PC-3 (cell line): ENCODE data around the gene SLC35E2B. TPM values are rescaled to one million over a fixed set of nuclear protein-coding genes. Genes with fewer than 3 reads are reported as not detected.

ENCODE experiments used
- ATAC-seq: fragments of 200-7000 bp; cut with Tn5 transposase; 2 replicates; pipeline ENCODE4 v1.9.1; 2020; ENCODE audit warnings: mild to moderate bottlenecking, moderate library complexity
- BruUV-seq: library from RNA; stranded (reverse); fragments of 400-500 nt; replicated peaks from 2 replicates; lab custom pipeline; 2021; lab: Mats Ljungman, UMichigan
- CTCF ChIA-PET: fragments of 300-600 bp; sonication (Branson Sonifier 250); formaldehyde crosslinking; loops from one replicate; lab custom pipeline; 2022; ENCODE audit warnings: antibody characterized with exemption; lab: Charles Lee
- POLR2A ChIA-PET: fragments of 300-600 bp; sonication (Branson Sonifier 250); formaldehyde crosslinking; loops from one replicate; lab custom pipeline; 2022; ENCODE audit warnings: antibody characterized with exemption; ENCODE audit not compliant: unreplicated experiment; lab: Charles Lee
- DNase-seq: peaks from one replicate; pipeline ENCODE4 v3.0.0-alpha.2; 2015
- H2AFZ ChIP-seq: fragments of 300-600 bp; sonication (generic); 2 replicates; pipeline ENCODE4 v1.6.0; 2016; ENCODE audit warnings: antibody characterized with exemption, low read length
- H3F3A ChIP-seq: fragments of 300-600 bp; sonication (generic); one replicate; pipeline ENCODE4 v1.6.0; 2017; ENCODE audit warnings: antibody characterized with exemption, low read length, control low read depth, mild to moderate bottlenecking; ENCODE audit not compliant: unreplicated experiment
- H3K27ac ChIP-seq: fragments of 300-600 bp; sonication (generic); 2 replicates; pipeline ENCODE4 v1.5.1; 2016; ENCODE audit warnings: mild to moderate bottlenecking, low read length
- H3K27me3 ChIP-seq: fragments of 300-600 bp; sonication (generic); 2 replicates; pipeline ENCODE4 v1.6.1; 2016; ENCODE audit warnings: low read length, mixed read lengths
- H3K36me3 ChIP-seq: fragments of 300-600 bp; sonication (generic); 2 replicates; pipeline ENCODE4 v1.6.1; 2016; ENCODE audit warnings: low read depth, mixed run types, low read length, mixed read lengths
- H3K4me1 ChIP-seq: fragments of 300-600 bp; sonication (generic); 2 replicates; pipeline ENCODE4 v1.5.1; 2016; ENCODE audit warnings: low read length; ENCODE audit not compliant: insufficient read depth
- H3K4me2 ChIP-seq: fragments of 300-600 bp; sonication (generic); 2 replicates; pipeline ENCODE4 v1.6.0; 2016; ENCODE audit warnings: low read length
- H3K4me3 ChIP-seq: fragments of 300-600 bp; sonication (generic); 2 replicates; pipeline ENCODE4 v1.5.1; 2016; ENCODE audit warnings: mild to moderate bottlenecking, low read length, mixed read lengths
- H3K79me2 ChIP-seq: fragments of 300-600 bp; sonication (generic); 2 replicates; pipeline ENCODE4 v1.6.1; 2017; ENCODE audit warnings: low read length, mixed read lengths
- H3K9ac ChIP-seq: fragments of 300-600 bp; sonication (generic); 2 replicates; pipeline ENCODE4 v1.6.0; 2016; ENCODE audit warnings: mild to moderate bottlenecking, low read length
- H3K9me2 ChIP-seq: fragments of 300-600 bp; sonication (generic); replicated peaks from 2 replicates; pipeline ENCODE4 v1.6.1; 2016; ENCODE audit warnings: mixed run types, low read length, mixed read lengths
- H3K9me3 ChIP-seq: fragments of 300-600 bp; sonication (generic); 2 replicates; pipeline ENCODE4 v1.6.1; 2016; ENCODE audit warnings: low read length, mixed read lengths
- H4K20me1 ChIP-seq: fragments of 300-600 bp; sonication (generic); 2 replicates; pipeline ENCODE4 v1.6.1; 2016; ENCODE audit warnings: low read length, mixed read lengths
- CTCF ChIP-seq: fragments of 300-600 bp; sonication (generic); conservative IDR thresholded peaks from 2 replicates; pipeline ENCODE4 v1.5.1; 2017; ENCODE audit warnings: antibody characterized with exemption, low read depth, mild to moderate bottlenecking, low read length
- EZH2 ChIP-seq: fragments of 300-600 bp; sonication (generic); IDR thresholded peaks from one replicate; pipeline ENCODE4 v1.6.1; 2017; ENCODE audit warnings: antibody characterized with exemption, mild to moderate bottlenecking, low read length; ENCODE audit not compliant: unreplicated experiment
- EZH2phosphoT487 ChIP-seq: fragments of 300-600 bp; sonication (generic); IDR thresholded peaks from 2 replicates; pipeline ENCODE4 v1.6.1; 2018; ENCODE audit warnings: mild to moderate bottlenecking, antibody characterized with exemption, low read length, borderline replicate concordance
- intact Hi-C: fragments of 100-400 bp; cut with micrococcal nuclease; formaldehyde crosslinking; loops from 2 replicates; pipeline ENCODE4 v1.9.0; 2023
- total RNA-seq: library from RNA; depleted of rRNA; stranded (reverse); fragments of >200 nt; gene quantifications from 2 replicates; pipeline ENCODE4 v1.2.3, GENCODE V29; 2014

Gene SLC35E2B
- total RNA-seq, 1 experiment from 2014 or later = 38.1 TPM

GRCh38 chr1:1612104-1612400 is 80.5 kb downstream of the SLC35E2B start:
- no peaks in the 10 kb centered on the region for H3K36me3 ChIP-seq
- no peaks in the 10 kb centered on the region for H3K9me2 ChIP-seq
- H4K20me1 ChIP-seq = peaks cover 5% of the 10 kb centered on the region; the same call in 1 of the 2 replicates
- H3K27me3 ChIP-seq = no peaks in the 10 kb centered on the region
- no peak overlapping the region for H3K27ac ChIP-seq
- H3K4me2 ChIP-seq = no peak overlapping the region
- ChIA-PET CTCF (no interaction called here), POLR2A (interaction anchor here (0.6 kb wide), 1 partner anchor 636 kb away, joined by 7 read pairs; no protein-coding TSS in a partner anchor)
- ATAC-seq (no peak), DNase-seq (no peak)
- H3K4me3 ChIP-seq = no peak overlapping the region
- no peaks in the 10 kb centered on the region for H3K9me3 ChIP-seq
- peaks cover 21% of the 10 kb centered on the region for H3K4me1 ChIP-seq
- peaks cover 4% of the 10 kb centered on the region for H3F3A ChIP-seq
- TF ChIP-seq CTCF (no peak), EZH2 (no peak), EZH2phosphoT487 (no peak)
- BruUV-seq = no TSS peak
- no peak overlapping the region for H3K9ac ChIP-seq
- peaks cover 28% of the 10 kb centered on the region for H3K79me2 ChIP-seq
- intact Hi-C loops = loop anchor here (10.0 kb wide), 1 partner anchor 547 kb away; no protein-coding TSS in a partner anchor
- H2AFZ ChIP-seq = no peak overlapping the region

GRCh38 chr1:1610796-1611195 is 81.8 kb downstream of the SLC35E2B start:
- no peak for DNase-seq
- POLR2A ChIA-PET = no interaction called here
- intact Hi-C loops = loop anchor here (10.0 kb wide), 1 partner anchor 546 kb away; no protein-coding TSS in a partner anchor
- H2AFZ ChIP-seq = no peak overlapping the region
- no peak overlapping the region for H3K9ac ChIP-seq
- peaks cover 4% of the 10 kb centered on the region for H3F3A ChIP-seq
- no peaks in the 10 kb centered on the region for H3K36me3 ChIP-seq
- no TSS peak for BruUV-seq
- CTCF ChIA-PET = no interaction called here
- peaks cover 16% of the 10 kb centered on the region for H3K4me1 ChIP-seq
- H3K9me3 ChIP-seq = no peaks in the 10 kb centered on the region
- H3K79me2 ChIP-seq = peaks cover 19% of the 10 kb centered on the region
- H3K9me2 ChIP-seq = no peaks in the 10 kb centered on the region
- H3K27ac ChIP-seq = no peak overlapping the region
- TF ChIP-seq EZH2phosphoT487 (no peak), CTCF (no peak), EZH2 (no peak)
- H4K20me1 ChIP-seq = no peaks in the 10 kb centered on the region
- H3K27me3 ChIP-seq = no peaks in the 10 kb centered on the region
- H3K4me2 ChIP-seq = no peak overlapping the region
- H3K4me3 ChIP-seq = no peak overlapping the region
- no peak for ATAC-seq

GRCh38 chr1:1609822-1610485 is 82.6 kb downstream of the SLC35E2B start:
- no TSS peak for BruUV-seq
- intact Hi-C loops = loop anchor here (10.0 kb wide), 1 partner anchor 545 kb away; no protein-coding TSS in a partner anchor
- no peak overlapping the region for H3K4me3 ChIP-seq
- ChIA-PET CTCF (no interaction called here), POLR2A (no interaction called here)
- H2AFZ ChIP-seq = no peak overlapping the region
- no peaks in the 10 kb centered on the region for H3K9me2 ChIP-seq
- no peaks in the 10 kb centered on the region for H3K9me3 ChIP-seq
- TF ChIP-seq EZH2 (no peak), CTCF (no peak), EZH2phosphoT487 (no peak)
- no peak overlapping the region for H3K27ac ChIP-seq
- H3F3A ChIP-seq = peaks cover 4% of the 10 kb centered on the region
- no peak overlapping the region for H3K4me2 ChIP-seq
- H4K20me1 ChIP-seq = no peaks in the 10 kb centered on the region
- H3K27me3 ChIP-seq = no peaks in the 10 kb centered on the region
- H3K36me3 ChIP-seq = no peaks in the 10 kb centered on the region
- peaks cover 18% of the 10 kb centered on the region for H3K79me2 ChIP-seq
- peaks cover 16% of the 10 kb centered on the region for H3K4me1 ChIP-seq
- ATAC-seq (no peak), DNase-seq (no peak)
- no peak overlapping the region for H3K9ac ChIP-seq
